Gastrocnemius medialis (tissue), 4 donors: Measurements from ENCODE around the gene MICALL2.

Experiments
- CTCF ChIP-seq, 5 experiments: fragments of 450-650 bp in 3 of 5; fragments of 200-600 bp in 2 of 5; sonication (generic) in 2 of 5; IDR thresholded peaks in 4 of 5; conservative IDR thresholded peaks in 1 of 5; 1 replicate in 4 of 5; 2 replicates in 1 of 5; pipeline ENCODE4 v1.5.1; 2016 to 2019; ENCODE audit warnings: antibody characterized with exemption in 5 of 5, mild to moderate bottlenecking in 3 of 5, moderate library complexity in 3 of 5
- POLR2A ChIP-seq, 2 donors: fragments of 450-650 bp; IDR thresholded peaks; one replicate each; pipeline ENCODE4 v1.6.1; 2017; ENCODE audit warnings: antibody characterized with exemption in 2 of 2, mild to moderate bottlenecking in 2 of 2, moderate library complexity in 2 of 2

DNA sequence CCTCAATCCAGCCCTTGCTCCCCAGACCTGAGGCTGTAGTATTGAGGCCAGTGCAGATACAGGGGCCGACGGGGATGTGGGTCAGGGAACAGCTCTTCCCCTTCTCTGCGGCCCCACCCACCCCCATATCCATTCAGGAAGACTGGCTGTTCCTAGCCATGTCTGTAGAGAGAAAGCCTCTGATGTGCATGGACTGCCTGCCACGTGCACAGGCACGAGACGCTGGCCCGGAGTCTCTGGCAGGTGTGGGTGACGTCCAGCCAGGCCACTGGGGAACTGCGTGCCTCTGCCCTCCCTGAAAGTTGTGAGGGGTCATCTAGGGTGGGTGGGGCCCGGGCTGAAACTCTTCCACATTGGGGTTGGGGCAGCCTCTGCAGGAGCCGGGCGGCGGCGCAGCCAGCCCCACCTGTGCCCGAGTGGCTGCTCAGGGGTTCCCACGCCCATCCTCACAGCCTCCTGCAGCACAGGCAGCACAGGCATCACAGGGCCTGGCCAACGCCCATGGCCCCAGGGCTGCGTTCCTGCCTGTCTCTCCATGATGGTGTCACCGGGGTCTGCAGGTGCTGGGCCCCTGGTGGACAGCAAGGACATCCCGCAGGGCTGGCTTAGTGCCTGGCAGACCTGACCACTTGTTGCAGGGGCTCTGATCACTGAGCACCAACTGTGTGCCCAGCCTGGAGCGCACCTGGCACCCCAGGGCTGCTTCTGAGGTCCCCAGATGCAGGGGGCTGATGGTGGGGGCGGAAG, 27.5 kb downstream of the MICALL2 start:
- TF ChIP-seq CTCF (IDR thresholded peaks at IDR 0.05 in 4 of 5, conservative IDR thresholded peaks at IDR 0.05 in 1 of 5) (no peak), POLR2A (IDR thresholded peaks at IDR 0.05) (no peak)
